Mesothelial cell of epicardium (in vitro differentiated cells): Measurements from ENCODE around the gene OR10P1. TPM values are rescaled to one million over a fixed set of nuclear protein-coding genes. Genes with fewer than 3 reads are reported as not detected.
"Not testable (repeated sequence)": the region's sequence is repeated elsewhere in the genome, so short reads cannot be mapped to it uniquely, and the experiment has no call there.

Experiments
- DNase-seq, 2 experiments: peaks; one replicate each; pipeline ENCODE4 v3.0.0; 2021; ENCODE audit warnings: low spot score in 2 of 2; ENCODE audit not compliant: unreplicated experiment in 2 of 2
- H3K27ac Mint-ChIP-seq: 2 replicates; pipeline ENCODE4 v1.8.0; 2021; ENCODE audit warnings: mixed read lengths
- H3K27me3 Mint-ChIP-seq: 2 replicates; pipeline ENCODE4 v1.8.0; 2021; ENCODE audit warnings: low read depth, mixed read lengths
- H3K36me3 Mint-ChIP-seq: 2 replicates; pipeline ENCODE4 v1.8.0; 2021; ENCODE audit warnings: mixed read lengths
- H3K4me1 Mint-ChIP-seq: 2 replicates; pipeline ENCODE4 v1.8.0; 2021; ENCODE audit warnings: mixed read lengths
- H3K4me3 Mint-ChIP-seq: 2 replicates; pipeline ENCODE4 v1.8.0; 2021; ENCODE audit warnings: mild to moderate bottlenecking, moderate library complexity, mixed read lengths
- H3K9me3 Mint-ChIP-seq: 2 replicates; pipeline ENCODE4 v1.8.0; 2021; ENCODE audit warnings: mixed read lengths
- total RNA-seq: library from RNA; stranded (reverse); gene quantifications from 3 replicates; pipeline ENCODE4 v1.2.1, GENCODE V29; 2021
- TF ChIP-seq, protein P1 (sequence below): fragments of 200-600 bp; sonication (generic); IDR thresholded peaks from one replicate; pipeline ENCODE4 v1.5.0; 2021; ENCODE audit warnings: antibody characterized with exemption; ENCODE audit not compliant: unreplicated experiment

OR10P1 gene
- total RNA-seq, 1 donor from 2014 or later: not detected

DNA sequence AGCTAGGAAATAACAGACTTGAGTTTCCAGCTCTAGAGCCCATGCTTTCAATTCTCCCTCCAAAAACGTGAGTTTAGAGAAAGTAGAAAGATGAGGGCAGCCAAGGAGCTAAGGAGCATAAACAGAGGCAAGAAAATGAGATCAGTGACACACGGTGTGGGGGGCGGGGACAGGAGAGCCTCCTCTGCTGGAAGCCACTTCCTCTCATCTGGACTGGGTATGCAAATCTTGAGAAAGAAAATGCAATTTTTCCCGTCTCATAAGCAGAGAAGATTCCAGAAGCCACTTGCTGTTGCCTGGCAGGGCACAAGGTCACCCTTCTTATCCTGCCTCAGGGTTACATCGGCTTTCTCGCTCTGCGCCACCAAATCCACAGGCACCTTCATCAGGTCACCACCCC, 6.0 kb downstream of the OR10P1 start:
- Mint-ChIP-seq H3K36me3 (no peaks in the 10 kb centered on the region), H3K27ac (no peak overlapping the region), H3K4me3 (no peak overlapping the region), H3K4me1 (no peaks in the 10 kb centered on the region), H3K9me3 (no peaks in the 10 kb centered on the region), H3K27me3 (peaks cover 25% of the 10 kb centered on the region)
- TF ChIP-seq, protein P1, sequence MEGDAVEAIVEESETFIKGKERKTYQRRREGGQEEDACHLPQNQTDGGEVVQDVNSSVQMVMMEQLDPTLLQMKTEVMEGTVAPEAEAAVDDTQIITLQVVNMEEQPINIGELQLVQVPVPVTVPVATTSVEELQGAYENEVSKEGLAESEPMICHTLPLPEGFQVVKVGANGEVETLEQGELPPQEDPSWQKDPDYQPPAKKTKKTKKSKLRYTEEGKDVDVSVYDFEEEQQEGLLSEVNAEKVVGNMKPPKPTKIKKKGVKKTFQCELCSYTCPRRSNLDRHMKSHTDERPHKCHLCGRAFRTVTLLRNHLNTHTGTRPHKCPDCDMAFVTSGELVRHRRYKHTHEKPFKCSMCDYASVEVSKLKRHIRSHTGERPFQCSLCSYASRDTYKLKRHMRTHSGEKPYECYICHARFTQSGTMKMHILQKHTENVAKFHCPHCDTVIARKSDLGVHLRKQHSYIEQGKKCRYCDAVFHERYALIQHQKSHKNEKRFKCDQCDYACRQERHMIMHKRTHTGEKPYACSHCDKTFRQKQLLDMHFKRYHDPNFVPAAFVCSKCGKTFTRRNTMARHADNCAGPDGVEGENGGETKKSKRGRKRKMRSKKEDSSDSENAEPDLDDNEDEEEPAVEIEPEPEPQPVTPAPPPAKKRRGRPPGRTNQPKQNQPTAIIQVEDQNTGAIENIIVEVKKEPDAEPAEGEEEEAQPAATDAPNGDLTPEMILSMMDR: no peak
- DNase-seq: no peak

DNA sequence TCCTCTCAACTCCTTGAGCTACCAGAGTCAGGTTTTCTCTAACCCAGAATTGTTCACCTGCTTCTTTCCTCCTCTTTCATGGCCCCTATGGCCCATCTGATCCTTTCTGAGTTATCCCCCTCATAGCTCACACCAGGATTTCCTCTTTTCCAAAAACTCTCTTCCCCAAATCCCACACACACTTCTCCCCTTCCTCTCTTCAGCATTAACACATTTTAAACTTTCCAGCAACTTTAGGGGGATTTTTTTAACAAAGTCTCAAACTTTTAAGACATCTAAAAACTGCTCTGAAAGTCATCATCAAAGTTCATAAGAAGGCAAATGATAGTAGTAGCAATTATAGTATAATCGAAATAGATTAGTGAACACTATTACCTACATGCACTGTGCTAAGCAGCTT, 7.9 kb downstream of the OR10P1 start:
- no peak overlapping the region for H3K4me3 Mint-ChIP-seq
- H3K4me1 Mint-ChIP-seq: no peaks in the 10 kb centered on the region
- no peak for DNase-seq
- no peaks in the 10 kb centered on the region for H3K36me3 Mint-ChIP-seq
- no peak overlapping the region for H3K27ac Mint-ChIP-seq
- TF ChIP-seq, protein P1: no peak
- peaks cover 1% of the 10 kb centered on the region for H3K9me3 Mint-ChIP-seq
- H3K27me3 Mint-ChIP-seq: peaks cover 14% of the 10 kb centered on the region

DNA sequence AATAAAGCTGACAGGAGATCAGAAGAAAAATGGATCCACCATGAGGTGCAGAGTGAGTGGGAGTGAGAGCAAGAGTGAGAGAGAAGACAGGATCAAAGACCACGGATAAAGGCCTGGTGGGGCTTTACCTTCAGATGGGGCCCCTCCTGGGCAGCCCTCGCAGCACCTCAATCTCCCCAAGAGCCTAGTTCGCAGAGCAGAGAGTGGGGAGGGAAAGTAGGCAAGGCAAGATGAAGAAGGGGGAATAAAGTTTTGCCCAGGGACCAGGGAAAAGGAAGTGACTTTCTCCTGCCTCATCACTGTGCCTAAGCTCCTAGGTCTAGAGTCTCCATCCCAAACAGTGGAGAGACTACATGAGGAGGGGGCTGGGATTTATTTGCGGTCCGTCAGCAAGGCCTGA, 10.3 kb downstream of the OR10P1 start:
- no peaks in the 10 kb centered on the region for H3K36me3 Mint-ChIP-seq
- no peak for DNase-seq
- no peak overlapping the region for H3K4me3 Mint-ChIP-seq
- no peak overlapping the region for H3K27ac Mint-ChIP-seq
- H3K4me1 Mint-ChIP-seq: no peaks in the 10 kb centered on the region
- H3K9me3 Mint-ChIP-seq: peaks cover 5% of the 10 kb centered on the region
- peaks cover 2% of the 10 kb centered on the region for H3K27me3 Mint-ChIP-seq
- TF ChIP-seq, protein P1: no peak

DNA sequence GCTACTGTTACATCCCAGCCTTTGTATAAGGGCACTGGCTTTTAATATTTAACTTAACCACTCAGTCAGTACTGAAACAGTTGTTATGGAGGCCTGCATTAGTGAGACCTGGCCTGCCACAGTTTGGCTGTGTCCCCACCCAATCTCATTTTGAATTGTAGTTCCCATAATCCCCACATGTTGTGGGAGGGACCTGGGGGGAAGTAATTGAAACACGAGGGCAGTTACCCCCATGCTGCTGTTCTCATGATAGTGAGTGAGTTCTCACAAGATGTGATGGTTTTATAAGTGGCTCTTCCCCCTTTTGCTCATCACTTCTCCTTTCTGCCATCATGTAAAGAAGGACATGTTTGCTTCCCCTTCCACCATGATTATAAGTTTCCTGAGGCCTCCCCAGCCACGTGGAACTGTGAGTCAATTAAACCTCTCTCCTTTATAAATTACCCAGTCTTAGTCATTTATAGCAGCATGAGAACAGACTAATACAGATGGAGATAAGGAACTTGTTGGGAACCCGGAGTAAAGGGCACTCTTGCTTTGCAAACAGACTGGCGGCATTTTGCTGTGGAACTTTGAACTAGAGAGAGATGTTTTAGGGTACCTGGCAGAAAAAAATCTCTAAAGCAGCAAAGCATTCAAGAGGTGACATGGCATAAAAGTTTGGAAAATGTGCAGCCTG, 14.1 kb downstream of the OR10P1 start:
- H3K36me3 Mint-ChIP-seq, DNase-seq, H3K9me3 Mint-ChIP-seq, H3K27ac Mint-ChIP-seq, H3K4me3 Mint-ChIP-seq, H3K4me1 Mint-ChIP-seq, H3K27me3 Mint-ChIP-seq: not testable (repeated sequence)

DNA sequence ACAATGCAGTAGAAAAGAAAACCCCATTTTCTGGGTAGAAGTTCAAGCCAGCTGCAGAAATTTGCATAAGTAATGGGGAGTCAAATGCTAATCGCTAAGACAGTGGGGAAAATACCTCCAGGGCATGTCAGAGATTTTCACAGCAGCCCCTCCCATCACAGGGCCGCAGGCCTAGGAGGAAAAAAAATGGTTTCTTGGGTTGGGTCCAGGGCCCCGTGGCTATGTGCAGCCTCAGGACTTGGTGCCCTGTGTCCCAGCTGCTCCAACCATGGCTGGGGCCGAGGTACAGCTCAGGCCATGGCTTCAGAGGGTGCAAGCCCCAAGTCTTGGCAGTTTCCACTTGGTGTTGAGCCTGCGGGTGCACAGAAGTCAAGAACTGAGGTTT, 14.6 kb downstream of the OR10P1 start:
- Mint-ChIP-seq H3K27ac (no peak overlapping the region), H3K9me3 (peaks cover 5% of the 10 kb centered on the region), H3K4me3 (no peak overlapping the region), H3K4me1 (no peaks in the 10 kb centered on the region), H3K36me3 (no peaks in the 10 kb centered on the region), H3K27me3 (peaks cover 5% of the 10 kb centered on the region)
- DNase-seq: no peak
- TF ChIP-seq, protein P1: no peak

DNA sequence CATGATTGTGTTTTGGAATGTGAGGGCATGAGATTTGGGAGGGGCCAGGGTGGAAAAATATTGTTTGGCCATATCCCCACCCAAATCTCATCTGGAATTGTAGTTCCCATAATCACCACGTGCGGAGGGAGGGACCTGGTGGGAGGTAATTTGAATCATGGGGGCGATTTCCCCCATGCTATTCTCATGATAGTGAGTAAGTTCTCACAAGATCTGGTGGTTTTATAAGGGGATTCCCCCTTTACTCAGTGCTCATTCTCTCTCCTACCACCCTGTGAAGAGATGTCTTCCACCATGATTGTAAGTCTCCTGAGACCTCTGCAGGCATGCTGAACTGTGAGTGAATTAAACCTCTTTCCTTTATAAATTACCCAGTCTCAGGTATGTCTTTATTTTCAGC, 15.7 kb downstream of the OR10P1 start:
- no peak overlapping the region for H3K27ac Mint-ChIP-seq
- H3K4me1 Mint-ChIP-seq: no peaks in the 10 kb centered on the region
- H3K27me3 Mint-ChIP-seq: peaks cover 15% of the 10 kb centered on the region
- TF ChIP-seq, protein P1: no peak
- H3K9me3 Mint-ChIP-seq: peaks cover 5% of the 10 kb centered on the region
- no peak for DNase-seq
- no peak overlapping the region for H3K4me3 Mint-ChIP-seq
- H3K36me3 Mint-ChIP-seq: no peaks in the 10 kb centered on the region
